ENCODE results near the gene TMEM143. TPM values are rescaled to one million over a fixed set of nuclear protein-coding genes. Genes with fewer than 3 reads are reported as not detected.

Gene TMEM143
- total RNA-seq, 2 donors from 2014 or later = 6.3 to 18.4 TPM

DNA sequence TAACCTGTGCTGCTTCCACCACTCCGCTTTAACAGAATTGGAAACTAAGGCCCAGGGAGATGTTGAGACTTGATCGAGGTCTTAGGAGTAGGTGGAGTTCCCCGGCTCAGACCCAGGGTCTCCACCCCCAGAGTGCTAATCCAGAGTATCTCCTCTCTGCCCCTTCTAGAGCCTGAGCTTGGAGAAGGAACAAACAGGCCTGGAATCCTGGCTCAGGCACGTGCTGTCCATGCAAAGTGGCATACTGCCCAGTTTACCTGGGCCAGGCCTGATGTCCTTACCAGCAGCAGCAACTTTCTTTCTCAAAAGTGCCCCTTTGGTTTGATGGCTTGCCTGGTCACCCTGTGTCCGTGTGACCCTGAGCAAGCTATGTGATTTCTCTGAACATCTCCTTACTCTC, 4.1 kb upstream of the TMEM143 start:
- Histone ChIP-seq H3K9me3 (no peaks in the 10 kb centered on the region), H3K36me3 (no peaks in the 10 kb centered on the region), H3K4me1 (ENCODE audit: control insufficient read depth in 1 of 2, low read depth in 2 of 2) (peaks cover 0 to 1% of the 10 kb centered on the region in 2 donors), H3K27ac (no peak overlapping the region), H3K4me3 (no peak overlapping the region), H3K27me3 (replicated peaks; ENCODE audit: insufficient read depth) (no peaks in the 10 kb centered on the region)
- TF ChIP-seq CTCF (IDR thresholded peaks at IDR 0.05) = no peak
- no peak for DNase-seq (ENCODE audit: low spot score)
- no peak for ATAC-seq (ENCODE audit: insufficient number of reproducible peaks, low FRiP score, low read depth)

- no peak overlapping the region for H3K27ac ChIP-seq
- H3K4me1 ChIP-seq (ENCODE audit: control insufficient read depth in 1 of 2, low read depth in 2 of 2) = peaks cover 0 to 4% of the 10 kb centered on the region in 2 donors
- no peak overlapping the region for H3K4me3 ChIP-seq
- H3K36me3 ChIP-seq = no peaks in the 10 kb centered on the region
- no peak for DNase-seq (ENCODE audit: low spot score)
- H3K9me3 ChIP-seq = no peaks in the 10 kb centered on the region
- ATAC-seq (ENCODE audit: insufficient number of reproducible peaks, low FRiP score, low read depth) = no peak
- no peaks in the 10 kb centered on the region for H3K27me3 ChIP-seq (replicated peaks; ENCODE audit: insufficient read depth)
- TF ChIP-seq CTCF (IDR thresholded peaks at IDR 0.05) = no peak
Measured at GRCh38 chr19:48365602-48366001, 1.9 kb upstream of the TMEM143 start.

- Histone ChIP-seq H3K4me3 (peak overlapping the region; percentile 82), H3K36me3 (no peaks in the 10 kb centered on the region), H3K4me1 (ENCODE audit: control insufficient read depth in 1 of 2, low read depth in 2 of 2) (peaks cover 0 to 4% of the 10 kb centered on the region in 2 donors), H3K27ac (no peak overlapping the region), H3K9me3 (no peaks in the 10 kb centered on the region), H3K27me3 (replicated peaks; ENCODE audit: insufficient read depth) (no peaks in the 10 kb centered on the region)
- TF ChIP-seq CTCF (IDR thresholded peaks at IDR 0.05) = peak; percentile 4
- ATAC-seq (ENCODE audit: insufficient number of reproducible peaks, low FRiP score, low read depth) (peak; percentile 7), DNase-seq (ENCODE audit: low spot score) (no peak)
Measured at GRCh38 chr19:48364598-48365348, 1.0 kb upstream of the TMEM143 start.

DNA sequence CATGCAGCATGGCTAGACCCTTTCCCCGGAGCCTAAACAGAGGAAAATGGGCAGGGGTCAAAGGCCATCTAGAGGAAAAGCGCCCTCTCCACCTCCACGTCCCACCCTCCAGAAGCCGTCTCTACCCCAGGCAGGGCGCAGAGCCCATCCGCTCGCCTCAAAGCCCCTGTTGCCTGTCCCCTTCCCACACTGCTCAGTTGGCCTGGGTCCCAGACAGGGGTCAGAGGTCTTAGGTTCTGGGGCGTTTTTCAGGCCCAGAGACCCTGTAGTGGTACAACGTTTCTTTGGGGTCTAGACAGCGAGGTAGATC, 285 bp downstream of the TMEM143 start:
- no peak for DNase-seq (ENCODE audit: low spot score)
- peaks cover 0 to 4% of the 10 kb centered on the region in 2 donors for H3K4me1 ChIP-seq (ENCODE audit: control insufficient read depth in 1 of 2, low read depth in 2 of 2)
- TF ChIP-seq CTCF (IDR thresholded peaks at IDR 0.05) = no peak
- H3K36me3 ChIP-seq = no peaks in the 10 kb centered on the region
- H3K27ac ChIP-seq = peak overlapping the region; percentile 91 to 98
- H3K27me3 ChIP-seq (replicated peaks; ENCODE audit: insufficient read depth) = no peaks in the 10 kb centered on the region
- peak; percentile 3 for ATAC-seq (ENCODE audit: insufficient number of reproducible peaks, low FRiP score, low read depth)
- peak overlapping the region; percentile 82 for H3K4me3 ChIP-seq
- H3K9me3 ChIP-seq = no peaks in the 10 kb centered on the region

GRCh38 chr19:48362716-48363499, 832 bp downstream of the TMEM143 start:
- no peak for TF ChIP-seq CTCF (IDR thresholded peaks at IDR 0.05)
- peak overlapping the region; percentile 82 for H3K4me3 ChIP-seq
- H3K27ac ChIP-seq = peak overlapping the region; percentile 91 to 98
- ATAC-seq (ENCODE audit: insufficient number of reproducible peaks, low FRiP score, low read depth) (peak; percentile 63), DNase-seq (ENCODE audit: low spot score) (peak; percentile 81)
- H3K4me1 ChIP-seq (ENCODE audit: control insufficient read depth in 1 of 2, low read depth in 2 of 2) = peaks cover 0 to 4% of the 10 kb centered on the region in 2 donors
- no peaks in the 10 kb centered on the region for H3K9me3 ChIP-seq
- H3K27me3 ChIP-seq (replicated peaks; ENCODE audit: insufficient read depth) = no peaks in the 10 kb centered on the region
- no peaks in the 10 kb centered on the region for H3K36me3 ChIP-seq
